HepG2 (cell line): ENCODE results near the gene SPATA25. TPM values are rescaled to one million over a fixed set of nuclear protein-coding genes. Genes with fewer than 3 reads are reported as not detected.

Experiments
- CC2D1A ChIP-seq: sonication (generic); formaldehyde crosslinking; IDR thresholded peaks from 2 replicates; pipeline ENCODE4 v1.8.1; 2023; ENCODE audit warnings: mild to moderate bottlenecking, missing genetic modification reagents
- CSRNP2 ChIP-seq: sonication (generic); formaldehyde crosslinking; conservative IDR thresholded peaks from 2 replicates; pipeline ENCODE4 v1.8.0; 2022; ENCODE audit warnings: low read depth, missing genetic modification reagents
- HNF4A ChIP-seq: sonication (generic); formaldehyde crosslinking; IDR thresholded peaks from 2 replicates; pipeline ENCODE4 v1.4.0; 2020; ENCODE audit warnings: missing genetic modification reagents
- HOMEZ ChIP-seq: IDR thresholded peaks from 2 replicates; pipeline ENCODE4 v1.6.1; 2016; ENCODE audit warnings: low read depth
- KDM5B ChIP-seq: sonication (generic); formaldehyde crosslinking; IDR thresholded peaks from 2 replicates; pipeline ENCODE4 v1.4.0; 2020; ENCODE audit warnings: missing genetic modification reagents, mild to moderate bottlenecking, borderline replicate concordance
- LBX2 ChIP-seq: sonication (generic); formaldehyde crosslinking; IDR thresholded peaks from 2 replicates; pipeline ENCODE4 v1.5.0; 2020; ENCODE audit warnings: missing genetic modification reagents, mild to moderate bottlenecking, borderline replicate concordance
- MZF1 ChIP-seq: sonication (generic); formaldehyde crosslinking; IDR thresholded peaks from 2 replicates; pipeline ENCODE4 v1.8.1; 2023; ENCODE audit warnings: mild to moderate bottlenecking, missing genetic modification reagents, borderline replicate concordance
- NPAS2 ChIP-seq: sonication (generic); formaldehyde crosslinking; IDR thresholded peaks from 2 replicates; pipeline ENCODE4 v1.8.0; 2022; ENCODE audit warnings: mild to moderate bottlenecking, missing genetic modification reagents, borderline replicate concordance
- RFX1 ChIP-seq: fragments of 450-650 bp; IDR thresholded peaks from 2 replicates; pipeline ENCODE4 v1.6.1; 2017
- SP2 ChIP-seq: sonication (generic); formaldehyde crosslinking; IDR thresholded peaks from 2 replicates; pipeline ENCODE4 v1.5.1; 2020; ENCODE audit warnings: mild to moderate bottlenecking, missing genetic modification reagents
- TBX3 ChIP-seq: fragments of 450-650 bp; IDR thresholded peaks from 2 replicates; pipeline ENCODE4 v1.6.1; 2017; ENCODE audit warnings: antibody characterized with exemption, mild to moderate bottlenecking, inconsistent platforms, borderline replicate concordance
- WIZ ChIP-seq: sonication (generic); formaldehyde crosslinking; IDR thresholded peaks from 2 replicates; pipeline ENCODE4 v1.5.1; 2020; ENCODE audit warnings: mild to moderate bottlenecking, missing genetic modification reagents
- ZBTB42 ChIP-seq: sonication (generic); formaldehyde crosslinking; IDR thresholded peaks from 2 replicates; pipeline ENCODE4 v1.5.0; 2020; ENCODE audit warnings: mild to moderate bottlenecking, missing genetic modification reagents
- ZNF274 ChIP-seq: sonication (generic); formaldehyde crosslinking; IDR thresholded peaks from 2 replicates; pipeline ENCODE4 v1.5.1; 2020; ENCODE audit warnings: mild to moderate bottlenecking, missing genetic modification reagents
- ZNF282 ChIP-seq: fragments of 450-650 bp; IDR thresholded peaks from 2 replicates; pipeline ENCODE4 v1.6.1; 2018; ENCODE audit not compliant: partially characterized antibody
- ZNF318 ChIP-seq: sonication (generic); formaldehyde crosslinking; IDR thresholded peaks from 2 replicates; pipeline ENCODE4 v1.4.0; 2020; ENCODE audit warnings: mild to moderate bottlenecking, missing genetic modification reagents
- ZNF552 ChIP-seq: sonication (generic); formaldehyde crosslinking; IDR thresholded peaks from 2 replicates; pipeline ENCODE4 v1.9.0; 2022; ENCODE audit warnings: missing genetic modification reagents, mild to moderate bottlenecking, borderline replicate concordance
- ZNF780A ChIP-seq: sonication (generic); formaldehyde crosslinking; IDR thresholded peaks from 2 replicates; pipeline ENCODE4 v1.8.0; 2022; ENCODE audit warnings: mild to moderate bottlenecking, missing genetic modification reagents, moderate library complexity
- polyA plus RNA-seq, 8 experiments: library from polyadenylated mRNA; depleted of rRNA in 3 of 8; stranded (reverse) in 7 of 8; unstranded in 1 of 8; fragments of >200 nt; fragmentation: Illumina TruSeq in 4 of 8; extraction: Trizol in 4 of 8; gene quantifications; 2 replicates each; pipeline versions ENCODE4 v1.2.1 to v1.2.3, GENCODE V29; 2011 to 2016; ENCODE audit warnings: low read depth in 4 of 8, missing spikeins in 1 of 8, mixed read lengths in 1 of 8; ENCODE audit not compliant: insufficient read depth in 1 of 8
- total RNA-seq, 5 experiments: library from RNA; depleted of rRNA; stranded (reverse); fragments of >200 nt; fragmentation: Illumina TruSeq; extraction: Trizol; gene quantifications; 2 replicates each; pipeline ENCODE4 v1.2.3, GENCODE V29; 2016; ENCODE audit warnings: low read depth in 1 of 5

SPATA25 gene
- total and polyA plus RNA-seq, 2 of the 13 experiments (the other 11 are each of a cell fraction or from before 2014, with no cell fraction given) = 4.8 to 7.6 TPM

GRCh38 chr20:45857114-45857881, 30.1 kb downstream of the SPATA25 start, which contains the start of the genes ACOT8 and ZSWIM3 (continued):
- TF ChIP-seq ZNF274 (CRISPR knock-in tag) (peak; percentile 71), MZF1 (CRISPR knock-in tag) (no peak), NPAS2 (CRISPR knock-in tag) (0 out of 2 replicates have a peak, but pooled peaks have one; percentile 7), HOMEZ (no peak; the same call in 1 of the 2 replicates), LBX2 (peak; percentile 90; the same call in 1 of the 2 replicates), ZNF552 (CRISPR knock-in tag) (no peak), ZNF318 (CRISPR knock-in tag) (no peak), WIZ (CRISPR knock-in tag) (0 out of 2 replicates have a peak, but pooled peaks have one; percentile 89), CSRNP2 (no peak), ZNF282 (no peak), HNF4A (CRISPR knock-in tag) (peak; percentile 66), TBX3 (peak; percentile 43; the same call in 1 of the 2 replicates), CC2D1A (CRISPR knock-in tag) (no peak), ZBTB42 (CRISPR knock-in tag) (no peak), KDM5B (CRISPR knock-in tag) (peak; percentile 94), SP2 (peak; percentile 100), RFX1 (peak; percentile 26; the same call in 1 of the 2 replicates), ZNF780A (CRISPR knock-in tag) (no peak)
